GM12872 (cell line): Measurements from ENCODE around the gene CENPX.

Source experiments
- TF ChIP-seq, protein P1 (sequence below): IDR thresholded peaks from 3 replicates; pipeline ENCODE4 v1.5.1; 2011; ENCODE audit warnings: low read depth, mild to moderate bottlenecking, low read length, moderate library complexity; ENCODE audit not compliant: insufficient read depth

The CENPX gene

DNA sequence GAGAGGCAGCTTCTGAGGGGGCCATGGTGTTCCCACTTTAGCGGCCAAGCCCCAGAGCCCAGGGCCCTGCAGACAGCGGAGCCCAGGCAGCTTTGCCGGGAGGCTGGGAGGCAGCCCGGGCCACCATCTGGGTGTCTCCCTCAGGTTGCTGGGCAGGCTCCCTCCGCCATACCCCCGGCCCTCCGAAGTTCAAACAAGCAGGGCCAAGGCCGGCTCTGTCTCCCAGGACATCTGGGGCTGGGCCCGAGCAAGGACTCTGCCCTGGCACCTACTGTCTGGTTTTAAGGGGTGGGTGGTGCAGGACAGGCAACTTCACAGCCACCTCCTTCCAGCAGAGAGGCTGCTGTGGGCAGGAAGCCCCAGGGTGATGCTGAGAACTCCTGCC is 40.3 kb upstream of the CENPX start:
- TF ChIP-seq, protein P1, sequence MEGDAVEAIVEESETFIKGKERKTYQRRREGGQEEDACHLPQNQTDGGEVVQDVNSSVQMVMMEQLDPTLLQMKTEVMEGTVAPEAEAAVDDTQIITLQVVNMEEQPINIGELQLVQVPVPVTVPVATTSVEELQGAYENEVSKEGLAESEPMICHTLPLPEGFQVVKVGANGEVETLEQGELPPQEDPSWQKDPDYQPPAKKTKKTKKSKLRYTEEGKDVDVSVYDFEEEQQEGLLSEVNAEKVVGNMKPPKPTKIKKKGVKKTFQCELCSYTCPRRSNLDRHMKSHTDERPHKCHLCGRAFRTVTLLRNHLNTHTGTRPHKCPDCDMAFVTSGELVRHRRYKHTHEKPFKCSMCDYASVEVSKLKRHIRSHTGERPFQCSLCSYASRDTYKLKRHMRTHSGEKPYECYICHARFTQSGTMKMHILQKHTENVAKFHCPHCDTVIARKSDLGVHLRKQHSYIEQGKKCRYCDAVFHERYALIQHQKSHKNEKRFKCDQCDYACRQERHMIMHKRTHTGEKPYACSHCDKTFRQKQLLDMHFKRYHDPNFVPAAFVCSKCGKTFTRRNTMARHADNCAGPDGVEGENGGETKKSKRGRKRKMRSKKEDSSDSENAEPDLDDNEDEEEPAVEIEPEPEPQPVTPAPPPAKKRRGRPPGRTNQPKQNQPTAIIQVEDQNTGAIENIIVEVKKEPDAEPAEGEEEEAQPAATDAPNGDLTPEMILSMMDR = no peak

DNA sequence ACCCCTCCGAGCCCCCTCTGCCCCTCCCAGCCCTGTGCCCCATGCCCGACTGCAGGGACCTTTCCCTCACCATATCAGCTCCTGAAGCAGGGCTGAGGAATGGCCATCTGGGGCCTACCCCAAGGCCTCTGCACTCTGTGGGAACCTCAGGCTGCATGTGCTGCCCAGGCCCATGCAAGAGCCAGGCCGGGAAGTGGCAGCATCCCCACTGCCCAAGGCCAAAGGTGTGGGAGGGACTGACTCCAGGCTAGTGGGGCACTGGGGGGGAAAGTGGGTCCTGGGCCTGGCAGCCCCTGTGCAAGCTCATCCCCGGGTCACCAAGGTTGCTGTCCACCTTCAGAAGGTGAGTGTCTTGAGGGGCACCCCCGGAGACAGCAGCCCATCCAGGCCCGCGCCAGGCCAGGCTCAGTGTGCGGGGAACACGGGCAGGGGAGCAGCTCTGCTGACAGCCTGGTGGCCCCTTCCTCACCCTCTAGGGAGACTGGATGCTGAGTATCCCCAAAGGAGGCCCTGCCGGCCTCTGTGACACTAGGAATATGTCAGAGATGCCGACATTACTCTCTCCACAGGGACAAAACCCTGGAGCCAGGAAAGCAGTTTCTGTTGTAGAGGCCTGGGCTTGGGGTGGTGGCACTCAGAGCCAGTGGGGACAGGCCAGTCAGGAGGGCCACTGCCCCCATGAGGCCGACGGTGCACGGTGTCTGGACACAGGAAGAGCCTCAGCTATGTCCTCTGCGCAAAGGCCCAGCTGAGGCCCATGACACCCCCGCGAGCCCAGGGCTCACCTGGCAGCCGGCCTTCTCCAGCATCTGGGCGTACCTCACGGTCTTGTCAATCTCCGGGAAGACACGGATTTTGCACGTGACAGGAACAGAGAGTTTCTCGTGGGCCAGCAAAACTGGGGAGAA is 39.7 kb upstream of the CENPX start:
- TF ChIP-seq, protein P1 = no peak

DNA sequence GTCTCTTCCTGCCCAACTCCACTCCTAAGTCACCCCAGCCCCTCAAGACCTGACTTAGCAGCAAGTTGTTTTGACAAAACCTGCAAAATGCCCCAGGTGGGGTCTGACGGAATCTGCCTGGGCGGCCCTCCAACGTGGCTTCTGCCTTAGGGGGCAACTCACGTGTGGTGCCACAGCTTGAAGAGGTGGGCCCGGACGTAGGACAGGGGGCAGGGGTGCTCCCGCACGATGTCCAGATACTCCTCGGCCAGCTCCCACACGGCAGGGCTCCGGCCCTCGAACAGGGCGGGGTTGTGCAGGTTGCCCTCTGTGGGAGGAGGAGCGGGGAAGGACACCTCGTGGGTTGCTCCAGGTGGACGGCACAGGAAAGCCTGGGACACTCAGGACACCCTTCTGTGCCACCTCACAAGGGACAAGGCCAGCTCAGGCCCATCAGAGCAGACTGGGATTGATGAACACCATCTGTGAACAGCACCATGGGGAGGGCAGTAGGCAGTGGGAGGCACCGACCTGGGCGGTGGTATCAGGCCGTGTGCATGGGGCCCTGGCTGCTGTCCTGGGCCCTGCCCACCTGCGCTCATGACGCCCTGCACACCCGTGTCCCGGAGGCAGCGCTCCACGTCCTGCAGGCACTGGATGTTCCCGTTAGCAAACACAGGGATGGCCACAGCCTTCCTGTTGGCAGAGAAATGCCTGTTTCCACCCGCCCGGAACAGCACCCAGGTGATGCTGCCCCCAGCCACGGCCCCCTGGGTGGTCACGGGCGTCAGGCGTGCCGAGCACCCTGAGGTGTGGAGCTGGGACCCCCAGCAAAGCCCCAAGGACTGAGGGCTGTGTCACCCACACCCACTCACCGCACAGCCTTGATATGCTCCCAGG is 38.6 kb upstream of the CENPX start:
- TF ChIP-seq, protein P1 = no peak

DNA sequence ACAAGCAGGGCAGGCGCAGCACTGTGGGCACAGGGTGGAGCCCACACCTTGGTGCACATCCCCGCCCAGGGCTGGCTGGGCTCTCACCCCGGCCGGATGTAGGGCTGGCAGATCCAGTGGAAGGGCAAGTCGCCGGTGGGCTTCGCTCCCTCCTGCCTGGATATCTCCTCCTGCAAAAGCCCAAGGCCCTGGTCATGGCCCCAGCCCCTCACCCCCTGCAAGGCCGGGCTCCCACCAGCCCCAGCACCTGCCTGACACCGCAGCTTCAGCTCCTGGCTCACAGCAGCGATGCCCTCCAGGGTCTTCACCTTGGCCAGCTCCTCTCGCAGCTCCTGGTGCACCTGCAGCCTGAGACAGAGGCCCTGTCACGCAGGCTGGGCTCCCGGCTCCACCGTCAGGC is 37.9 kb upstream of the CENPX start:
- TF ChIP-seq, protein P1 = no peak

DNA sequence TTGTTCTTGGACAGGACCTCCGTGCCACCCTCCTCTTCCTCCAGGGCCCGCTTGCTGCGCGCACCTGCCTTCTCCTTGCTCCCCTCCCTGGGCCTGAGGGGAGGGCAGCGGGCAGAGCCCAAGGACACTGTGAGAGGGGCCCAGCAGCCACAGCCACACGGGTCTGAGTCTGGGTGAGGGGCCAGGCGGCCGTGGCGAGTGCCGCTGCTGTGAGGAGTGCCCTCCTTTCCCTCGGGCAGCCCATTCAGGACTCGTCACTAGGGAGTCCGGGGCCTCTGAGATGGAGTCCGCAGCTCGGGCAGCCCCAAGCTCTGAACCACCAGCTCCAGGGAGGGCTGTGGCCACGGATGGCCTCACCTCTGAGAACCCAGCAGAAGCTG is 37.3 kb upstream of the CENPX start:
- TF ChIP-seq, protein P1 = no peak

DNA sequence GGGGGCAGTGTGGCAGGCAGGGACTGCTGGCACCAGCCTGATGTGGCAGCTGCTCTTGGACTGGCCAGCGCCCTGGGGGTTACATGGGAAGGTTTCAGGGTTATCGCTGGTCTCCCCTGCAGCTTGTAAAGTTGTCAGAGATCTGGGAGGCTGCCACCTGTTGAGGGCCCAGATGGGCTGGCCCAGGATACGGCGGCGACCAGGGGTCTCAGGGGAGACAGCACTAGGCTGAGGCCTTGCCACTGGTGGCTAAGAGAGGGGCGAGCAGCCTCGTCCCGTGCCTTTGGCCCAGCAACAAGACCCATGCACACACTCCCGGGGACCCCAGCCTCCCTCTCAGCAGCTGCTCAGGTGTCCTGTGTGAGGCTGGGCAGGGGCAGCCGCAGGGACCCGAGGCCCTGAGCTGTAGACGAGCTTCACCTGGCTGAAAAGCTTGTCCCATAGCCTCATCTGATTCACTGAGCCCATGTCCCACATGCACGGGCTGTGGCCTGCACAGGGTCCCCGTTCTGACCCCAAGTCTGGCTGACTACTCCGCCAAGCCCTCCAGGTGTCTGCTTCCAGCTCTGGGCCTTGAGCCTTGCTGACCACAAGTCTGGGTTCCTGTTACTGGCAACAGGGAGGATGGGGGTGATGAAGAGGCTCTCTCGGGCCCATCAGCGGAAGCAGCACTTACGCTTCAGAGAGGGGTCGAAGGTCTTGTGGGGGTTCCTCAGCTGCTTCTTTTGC is 36.8 kb upstream of the CENPX start:
- TF ChIP-seq, protein P1 = no peak

DNA sequence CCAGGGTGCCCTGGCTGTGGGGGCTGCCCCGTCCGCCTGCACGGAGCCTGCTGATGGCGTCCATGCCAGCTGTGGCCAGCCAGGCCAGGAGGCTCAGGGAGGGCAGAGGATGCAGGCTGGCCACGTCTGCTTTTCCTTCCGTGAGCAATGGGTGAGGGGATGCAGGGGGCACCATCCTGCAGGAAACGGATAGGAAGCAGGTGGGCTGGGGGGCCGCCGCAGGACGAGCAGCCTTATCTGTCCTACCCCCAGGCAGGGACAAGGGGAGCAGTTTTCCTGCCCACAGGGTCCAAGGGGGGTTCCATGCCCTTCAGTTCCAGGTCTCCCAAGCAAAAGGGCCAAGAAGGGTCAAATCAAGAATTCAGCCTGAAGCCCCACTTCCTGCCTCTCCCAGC is 36.2 kb upstream of the CENPX start:
- TF ChIP-seq, protein P1 = no peak
